Activated CD4-positive, alpha-beta T cell treated with anti-CD3 and anti-CD28 coated beads, Interleukin-2, amount 50 U/mL, for 1 hour (primary cell): ENCODE data around the gene ANKRD44.

Experiments
- DNase-seq: peaks from one replicate; pipeline ENCODE4 v3.0.0-alpha.2; 2020

Gene ANKRD44

DNA sequence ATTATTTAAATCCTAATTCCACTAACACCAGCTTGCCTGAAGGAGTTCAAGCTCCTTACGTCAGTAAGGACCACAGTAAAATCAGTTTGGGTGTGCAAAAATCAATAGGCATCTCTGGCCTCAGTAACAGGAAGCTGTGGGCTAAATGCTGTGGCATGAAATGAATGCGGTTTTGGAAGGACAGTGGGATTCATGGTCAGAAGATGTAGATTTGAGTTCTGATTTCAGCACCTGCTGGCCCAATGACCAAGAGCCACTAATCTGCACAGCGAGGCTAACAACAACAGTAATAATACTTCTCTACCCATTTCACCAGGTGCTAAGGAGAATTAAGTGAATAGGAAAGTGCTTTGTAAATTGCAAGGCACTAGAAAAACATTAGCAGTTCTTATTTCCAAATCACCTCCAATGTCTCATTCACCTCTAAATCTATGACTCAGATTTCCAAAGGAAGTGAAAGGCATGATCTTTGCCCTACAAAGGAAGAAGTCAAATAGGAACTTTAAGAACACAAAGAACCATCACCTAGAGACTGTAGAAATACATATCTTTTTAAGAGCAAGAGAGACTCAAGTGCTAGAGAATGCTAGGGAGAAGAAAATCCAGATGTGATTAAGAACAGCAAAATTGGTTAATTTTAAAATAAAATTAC lies 172.6 kb downstream of the ANKRD44 start:
- no peak for DNase-seq

DNA sequence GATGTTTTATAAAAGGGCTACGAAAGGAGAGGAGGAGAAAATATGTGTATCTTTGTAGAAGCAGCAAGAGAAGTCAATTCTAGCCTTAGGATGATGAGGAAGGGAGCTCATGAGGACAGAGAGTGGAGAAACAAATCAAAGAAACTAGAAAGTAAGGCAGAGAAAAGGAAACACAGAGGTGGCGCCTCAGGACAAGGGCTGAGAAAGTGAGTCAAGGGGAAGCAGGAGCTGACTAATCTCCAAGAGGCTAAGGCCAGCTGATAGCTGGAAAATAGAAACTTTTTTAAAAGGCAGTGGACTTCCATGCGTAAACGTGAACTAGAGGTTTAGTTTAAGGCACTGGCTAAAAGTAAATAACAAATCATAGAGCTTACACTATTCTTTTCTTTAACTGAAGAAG lies 173.3 kb downstream of the ANKRD44 start:
- DNase-seq, result no peak

DNA sequence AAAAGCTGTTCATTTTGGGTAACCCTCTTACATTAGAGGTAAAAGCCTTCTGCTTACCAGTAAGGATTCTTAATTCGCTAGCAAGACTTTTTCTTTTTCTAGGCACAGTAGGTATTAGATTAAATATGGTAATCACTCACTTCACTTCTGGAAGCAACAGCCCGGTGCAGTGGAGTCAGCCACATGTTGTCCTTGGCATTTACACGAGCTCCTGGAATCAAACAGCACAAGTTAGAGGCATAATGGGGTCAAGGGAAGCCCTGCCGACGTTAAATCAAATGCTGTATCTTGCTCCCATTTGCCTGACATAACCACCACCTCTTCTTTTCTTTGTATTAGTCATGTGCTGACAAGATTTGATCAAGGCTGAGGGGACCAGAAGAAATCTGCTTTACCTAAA lies 174.1 kb downstream of the ANKRD44 start:
- no peak for DNase-seq

DNA sequence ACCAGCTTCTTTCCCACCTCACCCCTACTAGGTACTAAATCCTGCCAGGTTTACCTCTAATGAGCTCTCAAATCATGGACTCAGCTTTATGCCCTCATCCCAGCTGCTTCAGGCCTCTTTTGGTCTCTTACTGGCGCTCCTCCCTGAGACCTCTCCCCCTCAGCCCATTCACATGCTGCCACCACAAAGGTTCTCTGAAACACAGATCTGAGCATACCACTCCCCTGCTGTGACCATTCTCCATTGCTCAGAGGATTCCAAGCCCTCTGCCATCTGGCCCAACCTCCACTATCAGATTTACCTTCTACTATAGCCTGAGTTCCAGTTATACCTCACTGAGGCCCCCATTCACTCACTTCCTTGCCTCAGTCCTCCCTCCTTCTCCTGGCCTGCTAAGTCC lies 174.8 kb downstream of the ANKRD44 start:
- DNase-seq, result no peak

DNA sequence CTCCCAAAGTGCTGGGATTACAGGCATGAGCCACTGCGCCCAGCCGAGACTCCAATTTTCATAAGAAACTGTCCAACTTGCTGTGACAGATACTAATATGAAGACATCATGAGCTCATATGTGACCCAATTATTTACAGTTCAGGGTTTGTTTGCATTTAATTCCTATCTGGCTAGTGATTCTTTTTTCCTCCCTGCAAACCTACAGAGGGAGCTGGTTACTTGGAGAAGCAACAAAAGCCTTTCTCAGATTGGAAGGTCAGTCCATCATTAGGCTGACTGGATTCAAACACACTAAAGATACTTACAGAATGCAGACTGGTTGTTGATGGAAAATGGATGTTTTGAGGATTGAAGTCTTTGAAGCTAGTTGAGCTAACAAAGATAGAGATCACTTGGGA lies 176.4 kb downstream of the ANKRD44 start:
- no peak for DNase-seq

DNA sequence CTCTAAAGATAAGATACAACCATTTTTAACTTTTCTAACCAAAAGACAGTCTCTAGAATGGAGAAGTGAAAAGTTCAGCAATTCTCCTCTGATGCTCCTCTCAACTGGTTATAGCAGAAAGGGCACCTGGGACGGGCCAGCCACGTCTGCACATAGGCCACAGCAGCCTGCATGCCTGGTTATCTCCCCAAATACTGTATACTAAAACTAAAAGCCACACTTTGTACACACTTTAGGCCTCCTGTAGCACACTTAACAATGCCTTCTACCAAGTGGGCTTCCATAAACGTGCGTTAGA lies 179.1 kb downstream of the ANKRD44 start:
- no peak for DNase-seq

DNA sequence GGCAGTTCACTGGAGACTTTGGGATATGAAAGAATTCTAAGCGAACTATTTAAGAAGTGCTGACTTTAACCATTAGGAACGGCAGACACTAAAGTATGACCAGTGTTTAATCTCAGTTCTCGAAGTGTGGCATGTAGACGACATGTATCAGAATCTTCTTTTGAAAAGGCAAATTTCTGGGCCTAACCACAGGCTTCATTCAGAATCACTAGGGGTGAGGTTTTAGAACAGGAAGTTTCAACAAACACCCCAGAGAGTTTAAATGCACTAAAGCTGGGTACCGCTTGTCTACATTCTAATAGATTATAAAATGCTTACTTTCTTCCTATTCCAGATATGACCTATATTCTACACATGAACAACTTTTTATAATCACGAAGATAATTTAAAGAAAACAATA lies 180.3 kb downstream of the ANKRD44 start:
- DNase-seq, result no peak

DNA sequence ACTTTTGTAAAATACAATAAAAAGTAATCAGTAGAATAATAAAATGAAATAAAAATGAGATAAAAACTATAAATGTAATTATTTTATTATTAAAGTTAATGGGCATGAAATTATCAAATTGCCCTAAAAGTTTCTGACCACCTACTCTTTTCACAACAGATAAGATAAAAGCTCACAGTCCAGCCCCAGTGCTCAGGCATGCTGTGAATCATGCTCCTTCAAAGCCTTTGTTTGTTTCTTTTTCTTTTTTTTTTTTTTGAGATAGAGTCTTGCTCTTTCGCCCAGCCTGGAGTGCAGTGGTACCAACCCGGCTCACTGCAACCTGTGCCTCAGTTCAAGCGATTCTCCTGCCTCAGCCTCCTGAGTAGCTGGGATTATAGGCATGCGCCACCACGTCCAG lies 181.7 kb downstream of the ANKRD44 start:
- no peak for DNase-seq

GRCh38 chr2:197128126-197128525 lies 182.5 kb downstream of the ANKRD44 start:
- DNase-seq, result no peak

DNA sequence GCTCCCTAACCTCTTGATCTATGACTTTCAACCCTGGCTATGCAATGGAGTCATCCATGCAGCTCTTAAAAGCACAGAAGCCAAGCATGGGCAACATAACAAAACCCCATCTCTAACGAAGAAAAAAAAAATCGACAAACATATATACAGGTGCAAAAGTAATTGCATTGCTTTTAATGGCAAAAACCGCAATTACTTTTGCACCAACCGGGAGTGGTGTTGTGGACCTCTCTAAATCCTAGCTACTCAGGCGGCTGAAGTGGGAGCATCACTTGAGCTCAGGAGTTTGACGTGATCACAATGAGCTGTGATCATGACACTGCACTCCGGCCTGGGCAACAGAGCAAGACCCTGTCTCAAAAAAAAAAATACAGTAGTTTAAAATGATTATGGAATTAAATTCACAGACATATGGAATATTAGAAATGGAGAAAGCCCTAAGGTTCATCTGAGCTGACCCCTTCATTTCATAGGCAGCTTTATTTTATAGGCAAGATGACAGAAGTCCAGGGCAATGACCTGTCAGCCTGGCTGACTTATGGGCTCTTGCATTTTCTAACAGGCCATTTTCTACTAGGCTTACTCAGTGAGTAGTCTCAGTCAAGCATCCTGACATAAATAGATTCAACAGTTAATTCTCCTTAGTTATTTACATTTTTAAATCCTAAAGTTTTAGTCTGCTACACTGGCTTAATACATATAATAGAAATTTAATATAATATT lies 183.8 kb downstream of the ANKRD44 start:
- DNase-seq, result no peak

DNA sequence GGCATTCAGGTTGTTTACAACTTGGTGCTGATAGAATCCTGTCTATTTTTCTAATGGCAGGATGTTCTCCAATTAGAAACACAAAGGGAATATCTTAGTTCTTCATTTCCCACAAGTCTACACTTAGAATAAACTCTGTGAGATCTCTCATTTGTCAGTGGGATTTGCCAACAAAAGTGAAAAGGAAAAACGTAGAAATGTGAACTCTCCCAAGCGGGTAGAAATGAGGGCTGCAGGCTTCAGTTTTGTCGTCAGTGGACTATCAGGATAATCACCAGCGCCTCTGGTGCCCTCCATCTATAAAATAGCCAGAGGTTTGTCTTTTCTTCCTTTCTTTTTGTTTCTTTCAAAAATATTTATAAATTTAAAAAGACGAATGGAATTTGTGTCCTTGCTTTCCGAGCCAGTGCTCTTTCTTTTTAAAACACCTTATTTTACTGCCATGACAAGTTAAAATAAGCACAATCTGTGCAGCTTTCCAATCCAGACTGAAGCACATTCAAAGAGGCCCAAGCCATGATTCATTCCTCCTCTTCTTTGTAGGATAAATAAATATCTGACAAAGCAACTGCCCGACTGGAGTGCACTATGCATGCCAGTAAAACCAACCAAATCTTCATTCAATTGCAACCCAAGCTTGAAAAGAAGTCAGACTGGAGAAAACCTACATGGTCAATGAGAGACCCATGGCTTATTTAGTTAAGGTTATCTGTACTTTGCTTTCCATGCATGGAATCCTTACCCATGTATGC lies 185.8 kb downstream of the ANKRD44 start:
- no peak for DNase-seq

- DNase-seq, result no peak
These were observed 187.8 kb downstream of the ANKRD44 start for GRCh38 chr2:197122821-197123220.

- DNase-seq, result no peak
These were observed 188.7 kb downstream of the ANKRD44 start for GRCh38 chr2:197121756-197122385.

DNA sequence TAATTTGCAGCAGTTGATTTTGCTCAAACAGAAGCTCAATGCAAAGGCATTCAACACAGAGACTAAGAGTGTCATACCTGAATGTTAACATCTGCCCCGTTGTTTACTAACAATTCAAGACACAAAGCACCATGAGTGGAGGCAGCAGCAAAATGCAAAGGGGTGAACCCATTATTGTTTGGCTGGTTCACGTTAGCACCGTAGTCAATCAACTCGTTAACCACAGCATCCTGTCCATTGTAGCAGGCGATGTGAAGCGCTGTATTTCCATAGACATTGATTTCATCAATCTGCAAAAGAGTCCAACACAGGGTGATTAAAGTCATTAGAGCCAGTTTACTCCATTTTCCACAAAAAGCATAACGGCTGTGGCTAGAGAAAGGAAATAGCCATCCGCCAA lies 189.3 kb downstream of the ANKRD44 start:
- no peak for DNase-seq

DNA sequence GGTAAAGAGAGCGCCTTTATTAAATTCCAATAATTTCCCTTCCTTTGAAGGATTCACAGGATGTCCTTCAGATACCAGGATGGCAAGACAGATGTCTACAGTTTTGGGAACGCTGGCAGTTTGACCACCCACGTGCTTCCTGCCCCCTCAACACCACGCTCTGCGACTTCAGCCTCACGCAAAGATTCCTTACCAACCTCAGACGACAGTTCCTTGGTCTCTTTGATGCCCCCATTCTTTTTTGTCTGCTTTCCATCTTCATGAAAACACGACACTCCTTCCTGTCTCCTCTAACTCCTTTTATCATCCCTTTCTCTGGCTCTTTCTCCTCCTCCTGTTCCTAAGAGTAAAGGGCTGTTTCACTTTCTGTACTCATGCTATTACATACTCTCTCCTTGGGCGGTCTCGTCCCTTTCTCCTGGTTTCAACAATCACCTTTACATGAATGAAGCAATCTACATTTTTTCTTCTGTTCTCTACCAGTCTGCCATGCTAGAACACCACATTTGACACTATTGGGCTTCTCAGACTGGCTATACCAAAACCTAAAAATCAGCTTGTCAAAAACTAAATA lies 194.2 kb downstream of the ANKRD44 start:
- no peak for DNase-seq

- DNase-seq, result no peak
These were observed 195.3 kb downstream of the ANKRD44 start for GRCh38 chr2:197115325-197115724.

GRCh38 chr2:197113275-197113711 lies 197.3 kb downstream of the ANKRD44 start:
- DNase-seq, result no peak

GRCh38 chr2:197109326-197109725 lies 201.3 kb downstream of the ANKRD44 start:
- DNase-seq, result no peak

GRCh38 chr2:197108758-197109157 lies 201.8 kb downstream of the ANKRD44 start:
- no peak for DNase-seq

GRCh38 chr2:197107291-197108269 lies 203.0 kb downstream of the ANKRD44 start:
- no peak for DNase-seq

GRCh38 chr2:197103363-197103762 lies 207.2 kb downstream of the ANKRD44 start:
- no peak for DNase-seq

DNA sequence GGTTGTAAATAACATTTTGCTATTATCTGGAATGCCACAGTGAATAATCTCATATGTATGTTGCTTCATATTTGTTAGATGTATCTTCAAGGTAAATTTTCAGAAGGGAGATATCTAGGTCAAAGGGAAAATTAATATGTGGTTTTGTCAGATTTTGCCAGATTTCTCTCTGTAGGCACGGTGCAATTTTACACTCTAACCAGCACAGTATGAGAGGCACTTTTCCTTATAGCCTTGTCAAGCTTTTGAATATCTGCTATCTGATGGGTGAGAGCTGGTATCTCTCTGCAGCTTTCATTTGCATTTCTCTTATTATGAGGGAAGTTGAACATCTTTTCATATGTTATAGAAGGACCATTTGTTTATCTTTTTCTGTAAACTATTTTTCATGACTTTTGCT lies 208.3 kb downstream of the ANKRD44 start:
- DNase-seq, result no peak
